ENCODE data around the gene SACS.

Gene SACS

GRCh38 chr13:23462815-23463559 lies 29.5 kb upstream of the SACS start:
- H3K36me3 Mint-ChIP-seq (ENCODE audit: insufficient read depth) = no peaks in the 10 kb centered on the region
- no peak overlapping the region for H3K27ac Mint-ChIP-seq
- peaks cover 7 to 8% of the 10 kb centered on the region in 2 donors for H3K4me1 Mint-ChIP-seq (ENCODE audit: low read depth in 2 of 2)
- H3K9me3 Mint-ChIP-seq = no peaks in the 10 kb centered on the region
- no peak for ATAC-seq (replicated peaks)
- H3K4me3 Mint-ChIP-seq = no peak overlapping the region
- peaks cover 0 to 28% of the 10 kb centered on the region in 2 donors for H3K27me3 Mint-ChIP-seq
- DNase-seq = no peak

DNA sequence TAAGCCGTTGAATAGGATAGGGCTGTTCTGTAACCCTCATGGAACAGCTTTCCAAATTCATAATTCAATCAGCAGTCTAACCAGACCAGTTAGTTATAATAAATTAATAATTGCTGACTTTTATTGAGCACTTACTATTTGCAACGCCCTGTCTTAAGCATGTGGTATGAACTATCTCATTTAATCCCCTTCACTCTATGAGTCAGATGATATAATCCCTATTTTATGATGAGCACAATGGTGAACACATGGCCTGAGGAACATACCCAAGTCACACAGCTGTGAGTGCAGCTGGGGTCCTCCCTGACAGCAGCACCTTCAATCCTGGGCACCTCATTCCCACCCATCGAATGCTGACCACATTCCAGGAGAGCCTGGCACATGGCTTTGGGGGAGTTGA lies 28.0 kb upstream of the SACS start:
- peaks cover 3 to 6% of the 10 kb centered on the region in 2 donors for H3K4me1 Mint-ChIP-seq (ENCODE audit: low read depth in 2 of 2)
- no peaks in the 10 kb centered on the region for H3K36me3 Mint-ChIP-seq (ENCODE audit: insufficient read depth)
- no peak for DNase-seq
- no peaks in the 10 kb centered on the region for H3K9me3 Mint-ChIP-seq
- no peak for ATAC-seq (replicated peaks)
- no peak overlapping the region for H3K27ac Mint-ChIP-seq
- H3K27me3 Mint-ChIP-seq = peaks cover 0 to 20% of the 10 kb centered on the region in 2 donors
- H3K4me3 Mint-ChIP-seq = no peak overlapping the region

DNA sequence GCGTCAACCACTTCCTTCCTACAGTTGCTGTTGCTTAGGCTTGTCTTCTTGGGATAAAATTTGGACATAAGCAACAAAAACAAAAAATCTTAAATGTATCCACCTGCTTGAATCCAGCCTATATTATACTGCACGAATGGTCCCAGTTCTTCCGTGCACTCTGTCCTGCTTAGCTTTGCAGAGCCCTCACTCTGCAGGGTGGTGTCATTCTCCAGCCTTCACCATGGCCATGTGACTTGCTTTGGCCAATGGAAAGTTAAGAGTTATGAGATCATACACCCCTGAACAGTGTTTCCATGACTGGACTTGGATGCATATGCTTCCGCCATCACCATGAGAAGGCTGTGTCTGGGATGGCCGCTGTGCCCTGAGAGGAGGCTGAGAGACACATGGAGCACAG lies 27.4 kb upstream of the SACS start:
- no peak for DNase-seq
- Mint-ChIP-seq H3K27me3 (peaks cover 3 to 20% of the 10 kb centered on the region in 2 donors), H3K4me1 (ENCODE audit: low read depth in 2 of 2) (peaks cover 2 to 4% of the 10 kb centered on the region in 2 donors), H3K9me3 (no peaks in the 10 kb centered on the region), H3K4me3 (no peak overlapping the region), H3K27ac (no peak overlapping the region), H3K36me3 (ENCODE audit: insufficient read depth) (no peaks in the 10 kb centered on the region)
- ATAC-seq (replicated peaks) = no peak

DNA sequence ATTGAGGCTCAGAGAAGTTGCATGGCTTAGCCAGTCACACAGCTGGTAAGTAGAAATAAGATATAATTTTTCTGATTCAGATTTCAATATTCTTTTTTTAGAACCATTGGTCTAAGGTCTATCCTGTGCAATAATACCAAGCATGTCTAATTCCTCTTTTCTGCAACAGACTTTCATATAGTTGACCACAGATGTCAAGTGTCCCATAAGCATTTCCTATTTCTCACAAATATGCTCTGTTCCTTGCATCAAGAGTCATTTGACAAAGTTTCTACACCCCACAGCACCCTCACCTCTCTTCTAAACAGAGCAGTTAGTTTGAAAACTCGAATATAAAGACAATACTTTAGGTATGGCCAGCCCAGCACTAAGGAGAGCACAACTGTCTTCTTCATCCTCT lies 26.8 kb upstream of the SACS start:
- H3K36me3 Mint-ChIP-seq (ENCODE audit: insufficient read depth) = no peaks in the 10 kb centered on the region
- peaks cover 6 to 20% of the 10 kb centered on the region in 2 donors for H3K27me3 Mint-ChIP-seq
- H3K4me3 Mint-ChIP-seq = no peak overlapping the region
- no peaks in the 10 kb centered on the region for H3K9me3 Mint-ChIP-seq
- no peak for DNase-seq
- no peak overlapping the region for H3K27ac Mint-ChIP-seq
- peaks cover 0 to 3% of the 10 kb centered on the region in 2 donors for H3K4me1 Mint-ChIP-seq (ENCODE audit: low read depth in 2 of 2)
- ATAC-seq (replicated peaks) = no peak

- H3K36me3 Mint-ChIP-seq (ENCODE audit: insufficient read depth) = no peaks in the 10 kb centered on the region
- no peak overlapping the region for H3K27ac Mint-ChIP-seq
- DNase-seq (no peak), ATAC-seq (replicated peaks) (no peak)
- H3K9me3 Mint-ChIP-seq = no peaks in the 10 kb centered on the region
- H3K27me3 Mint-ChIP-seq = peaks cover 12 to 31% of the 10 kb centered on the region in 2 donors
- H3K4me3 Mint-ChIP-seq = no peak overlapping the region
- peaks cover 0 to 3% of the 10 kb centered on the region in 2 donors for H3K4me1 Mint-ChIP-seq (ENCODE audit: low read depth in 2 of 2)
Observed at GRCh38 chr13:23458989-23459388, 25.5 kb upstream of the SACS start.

DNA sequence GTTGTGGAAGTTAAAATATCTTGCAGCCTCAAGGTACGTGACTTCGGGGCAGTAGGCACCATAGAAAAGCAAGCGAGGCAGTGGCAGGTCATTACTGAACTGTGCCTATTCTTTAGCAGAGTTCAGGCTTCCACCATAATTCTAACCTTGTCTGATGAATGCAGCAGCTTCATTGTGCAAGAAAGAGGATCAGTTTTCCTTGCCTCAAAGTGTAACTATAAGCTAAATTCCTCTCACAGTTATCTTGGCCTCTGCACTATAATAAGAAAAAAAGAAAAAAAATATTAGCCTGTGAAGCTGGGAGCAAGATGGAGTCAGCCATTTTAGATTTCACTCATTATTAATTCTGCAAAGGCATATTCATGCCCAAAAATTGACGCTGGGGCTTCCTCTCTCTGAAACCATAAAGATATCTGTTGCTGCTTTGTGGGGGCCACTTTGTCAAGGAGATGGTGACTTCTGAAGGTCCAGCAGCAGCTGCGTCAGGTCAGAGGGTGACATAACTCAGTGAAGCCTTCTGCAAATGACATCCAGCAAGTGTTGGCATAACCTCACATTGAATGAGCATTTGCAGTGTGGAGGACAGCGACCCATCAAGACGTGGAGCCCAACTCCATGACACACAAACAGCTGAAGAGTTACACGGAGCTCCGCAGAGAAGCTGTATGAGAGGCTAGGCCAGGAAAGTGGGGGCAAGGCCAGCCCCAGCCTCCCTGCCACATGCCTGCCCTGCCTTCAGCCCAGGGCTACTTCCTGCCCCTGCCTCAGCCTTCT lies 23.1 kb upstream of the SACS start:
- Mint-ChIP-seq H3K27me3 (peaks cover 26 to 34% of the 10 kb centered on the region in 2 donors), H3K4me3 (no peak overlapping the region), H3K4me1 (ENCODE audit: low read depth in 2 of 2) (peaks cover 0 to 2% of the 10 kb centered on the region in 2 donors), H3K27ac (no peak overlapping the region), H3K9me3 (no peaks in the 10 kb centered on the region), H3K36me3 (ENCODE audit: insufficient read depth) (no peaks in the 10 kb centered on the region)
- ATAC-seq (replicated peaks) (no peak), DNase-seq (no peak)

GRCh38 chr13:23455401-23456185 lies 22.1 kb upstream of the SACS start:
- no peaks in the 10 kb centered on the region for H3K4me1 Mint-ChIP-seq (ENCODE audit: low read depth in 2 of 2)
- H3K27ac Mint-ChIP-seq = no peak overlapping the region
- ATAC-seq (replicated peaks) (no peak), DNase-seq (no peak)
- peaks cover 26 to 27% of the 10 kb centered on the region in 2 donors for H3K27me3 Mint-ChIP-seq
- H3K36me3 Mint-ChIP-seq (ENCODE audit: insufficient read depth) = no peaks in the 10 kb centered on the region
- H3K4me3 Mint-ChIP-seq = no peak overlapping the region
- no peaks in the 10 kb centered on the region for H3K9me3 Mint-ChIP-seq

DNA sequence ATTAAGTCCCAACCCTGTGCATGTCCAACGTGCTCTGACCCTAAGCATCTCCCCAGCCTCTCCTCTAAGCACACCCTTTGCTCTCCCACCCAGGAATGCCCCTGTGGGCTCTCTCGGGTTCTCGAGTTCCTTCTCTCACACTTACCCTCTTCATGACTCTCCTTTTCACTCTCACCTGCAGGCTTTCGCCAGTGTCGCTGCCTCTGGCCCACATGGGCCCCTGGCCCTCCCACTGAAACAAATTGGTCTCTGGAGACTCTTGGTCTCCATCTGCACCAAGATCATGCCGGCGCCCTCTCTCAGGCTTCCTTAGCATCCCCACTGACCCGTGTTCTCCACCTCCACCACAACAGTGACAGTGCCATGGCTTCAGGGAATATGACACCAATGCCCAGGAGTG lies 19.6 kb upstream of the SACS start:
- H3K27me3 Mint-ChIP-seq = peaks cover 21 to 26% of the 10 kb centered on the region in 2 donors
- DNase-seq (no peak), ATAC-seq (replicated peaks) (no peak)
- no peak overlapping the region for H3K4me3 Mint-ChIP-seq
- no peaks in the 10 kb centered on the region for H3K36me3 Mint-ChIP-seq (ENCODE audit: insufficient read depth)
- no peak overlapping the region for H3K27ac Mint-ChIP-seq
- H3K9me3 Mint-ChIP-seq = no peaks in the 10 kb centered on the region
- H3K4me1 Mint-ChIP-seq (ENCODE audit: low read depth in 2 of 2) = no peaks in the 10 kb centered on the region

- ATAC-seq (replicated peaks) (no peak), DNase-seq (no peak)
- Mint-ChIP-seq H3K4me3 (no peak overlapping the region), H3K27ac (no peak overlapping the region), H3K36me3 (ENCODE audit: insufficient read depth) (no peaks in the 10 kb centered on the region), H3K4me1 (ENCODE audit: low read depth in 2 of 2) (no peaks in the 10 kb centered on the region), H3K27me3 (peaks cover 20 to 21% of the 10 kb centered on the region in 2 donors), H3K9me3 (no peaks in the 10 kb centered on the region)
Observed at GRCh38 chr13:23450340-23451046, 17.0 kb upstream of the SACS start.

- no peaks in the 10 kb centered on the region for H3K9me3 Mint-ChIP-seq
- H3K36me3 Mint-ChIP-seq (ENCODE audit: insufficient read depth) = no peaks in the 10 kb centered on the region
- ATAC-seq (replicated peaks) (no peak), DNase-seq (no peak)
- no peak overlapping the region for H3K4me3 Mint-ChIP-seq
- peaks cover 15 to 20% of the 10 kb centered on the region in 2 donors for H3K27me3 Mint-ChIP-seq
- H3K27ac Mint-ChIP-seq = no peak overlapping the region
- no peaks in the 10 kb centered on the region for H3K4me1 Mint-ChIP-seq (ENCODE audit: low read depth in 2 of 2)
Observed at GRCh38 chr13:23449398-23450162, 16.1 kb upstream of the SACS start.

GRCh38 chr13:23447927-23448326 lies 14.4 kb upstream of the SACS start:
- no peaks in the 10 kb centered on the region for H3K9me3 Mint-ChIP-seq
- ATAC-seq (replicated peaks) = no peak
- H3K4me3 Mint-ChIP-seq = no peak overlapping the region
- H3K27me3 Mint-ChIP-seq = peaks cover 0 to 4% of the 10 kb centered on the region in 2 donors
- no peaks in the 10 kb centered on the region for H3K4me1 Mint-ChIP-seq (ENCODE audit: low read depth in 2 of 2)
- no peaks in the 10 kb centered on the region for H3K36me3 Mint-ChIP-seq (ENCODE audit: insufficient read depth)
- no peak overlapping the region for H3K27ac Mint-ChIP-seq
- no peak for DNase-seq

DNA sequence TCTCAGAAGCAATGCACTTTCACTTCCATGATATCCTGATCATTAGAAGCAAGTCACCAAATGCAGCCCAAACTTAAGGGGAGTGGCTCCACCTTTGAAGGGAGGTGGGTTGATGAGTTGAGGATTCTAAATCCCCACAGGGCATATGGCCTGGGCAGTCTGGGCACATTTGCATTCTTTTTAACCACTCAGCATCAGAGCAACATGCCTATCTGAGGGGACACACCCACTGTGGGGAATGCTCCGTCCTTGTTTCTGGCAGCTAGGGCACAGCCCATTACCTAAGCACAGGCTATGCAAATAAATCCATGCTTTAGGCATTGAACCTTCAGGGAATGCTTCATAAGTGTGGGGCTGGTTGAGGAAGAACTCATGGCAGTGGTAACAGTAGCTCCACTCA lies 12.3 kb upstream of the SACS start:
- Mint-ChIP-seq H3K36me3 (ENCODE audit: insufficient read depth) (no peaks in the 10 kb centered on the region), H3K27ac (no peak overlapping the region), H3K27me3 (no peaks in the 10 kb centered on the region), H3K9me3 (no peaks in the 10 kb centered on the region), H3K4me1 (ENCODE audit: low read depth in 2 of 2) (no peaks in the 10 kb centered on the region), H3K4me3 (no peak overlapping the region)
- ATAC-seq (replicated peaks) (no peak), DNase-seq (no peak)

All from effector memory CD8-positive, alpha-beta T cell (primary cell).